ENCODE data around the gene NAALADL2.

NAALADL2 gene

DNA sequence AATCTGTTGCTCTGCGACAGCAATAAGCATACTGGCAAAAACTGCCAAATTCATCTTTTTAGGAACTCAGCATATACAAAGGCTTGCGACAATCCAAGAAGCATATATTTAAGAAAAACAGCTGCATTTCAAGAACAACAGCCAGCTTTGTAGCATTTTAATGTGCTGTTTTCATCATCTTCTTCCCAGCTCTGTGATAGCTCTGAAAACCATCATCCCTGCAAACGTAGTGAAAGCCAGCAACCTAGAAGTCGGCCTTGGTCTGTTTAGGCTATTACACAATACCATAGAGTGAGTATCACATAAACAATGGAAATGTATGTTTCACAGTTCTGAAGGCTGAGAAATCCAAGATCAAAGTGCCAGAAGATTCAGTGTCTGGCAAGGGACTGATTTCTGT lies 187.5 kb downstream of the NAALADL2 start:
- Mint-ChIP-seq H3K27ac (no peak overlapping the region), H3K9me3 (peaks cover 10% of the 10 kb centered on the region), H3K36me3 (ENCODE audit: low read depth) (peaks cover 4% of the 10 kb centered on the region), H3K27me3 (ENCODE audit: low read depth) (no peaks in the 10 kb centered on the region), H3K4me1 (no peaks in the 10 kb centered on the region), H3K4me3 (no peak overlapping the region)
- TF ChIP-seq, protein P1, sequence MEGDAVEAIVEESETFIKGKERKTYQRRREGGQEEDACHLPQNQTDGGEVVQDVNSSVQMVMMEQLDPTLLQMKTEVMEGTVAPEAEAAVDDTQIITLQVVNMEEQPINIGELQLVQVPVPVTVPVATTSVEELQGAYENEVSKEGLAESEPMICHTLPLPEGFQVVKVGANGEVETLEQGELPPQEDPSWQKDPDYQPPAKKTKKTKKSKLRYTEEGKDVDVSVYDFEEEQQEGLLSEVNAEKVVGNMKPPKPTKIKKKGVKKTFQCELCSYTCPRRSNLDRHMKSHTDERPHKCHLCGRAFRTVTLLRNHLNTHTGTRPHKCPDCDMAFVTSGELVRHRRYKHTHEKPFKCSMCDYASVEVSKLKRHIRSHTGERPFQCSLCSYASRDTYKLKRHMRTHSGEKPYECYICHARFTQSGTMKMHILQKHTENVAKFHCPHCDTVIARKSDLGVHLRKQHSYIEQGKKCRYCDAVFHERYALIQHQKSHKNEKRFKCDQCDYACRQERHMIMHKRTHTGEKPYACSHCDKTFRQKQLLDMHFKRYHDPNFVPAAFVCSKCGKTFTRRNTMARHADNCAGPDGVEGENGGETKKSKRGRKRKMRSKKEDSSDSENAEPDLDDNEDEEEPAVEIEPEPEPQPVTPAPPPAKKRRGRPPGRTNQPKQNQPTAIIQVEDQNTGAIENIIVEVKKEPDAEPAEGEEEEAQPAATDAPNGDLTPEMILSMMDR (IDR thresholded peaks at IDR 0.05; ENCODE audit: unreplicated experiment in 3 of 3), result no peak

DNA sequence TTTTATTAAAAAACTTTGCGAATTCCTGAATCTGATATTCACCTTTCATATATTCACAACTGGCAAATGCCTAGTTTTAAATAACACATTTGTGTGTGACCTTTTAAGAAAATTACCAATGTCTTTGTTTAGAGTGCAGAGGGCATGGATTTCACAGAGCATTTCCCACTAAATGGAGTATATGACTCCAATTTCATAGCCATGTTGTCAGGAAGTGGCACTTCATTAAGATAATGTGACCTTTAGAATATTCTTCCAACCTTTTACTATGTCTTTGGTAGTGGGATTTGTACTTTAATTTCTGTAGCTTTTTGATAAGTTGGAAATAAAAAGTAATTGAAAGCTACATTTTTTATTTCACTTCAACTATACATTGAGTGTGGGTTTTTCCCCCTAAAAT lies 188.7 kb downstream of the NAALADL2 start:
- no peak overlapping the region for H3K27ac Mint-ChIP-seq
- H3K36me3 Mint-ChIP-seq (ENCODE audit: low read depth), result peaks cover 4% of the 10 kb centered on the region
- H3K4me1 Mint-ChIP-seq, result no peaks in the 10 kb centered on the region
- TF ChIP-seq, protein P1 (IDR thresholded peaks at IDR 0.05; ENCODE audit: unreplicated experiment in 3 of 3), result no peak
- peaks cover 12% of the 10 kb centered on the region for H3K9me3 Mint-ChIP-seq
- no peaks in the 10 kb centered on the region for H3K27me3 Mint-ChIP-seq (ENCODE audit: low read depth)
- no peak overlapping the region for H3K4me3 Mint-ChIP-seq

DNA sequence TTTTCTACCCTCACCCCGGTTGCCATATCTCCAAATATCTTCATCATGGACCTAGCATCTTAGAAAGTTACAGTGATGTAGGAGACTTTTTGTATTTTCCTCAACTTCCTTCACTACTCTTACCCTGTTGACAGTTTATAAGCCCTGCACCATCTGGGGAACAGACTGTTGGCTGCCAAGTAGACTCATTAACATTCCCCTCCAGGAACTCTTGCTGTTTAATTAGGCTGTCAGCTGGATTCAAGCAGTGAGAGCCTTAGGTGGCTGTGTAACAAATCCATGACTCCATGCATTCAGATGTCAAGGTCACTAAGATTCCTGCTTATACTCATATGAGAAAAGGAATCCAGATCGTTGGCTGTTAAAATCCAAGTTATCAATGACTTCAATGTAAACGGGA lies 198.3 kb downstream of the NAALADL2 start:
- Mint-ChIP-seq H3K4me1 (peaks cover 8% of the 10 kb centered on the region), H3K36me3 (ENCODE audit: low read depth) (peaks cover 9% of the 10 kb centered on the region), H3K4me3 (no peak overlapping the region), H3K27ac (peak overlapping the region in 1 of 3 experiments; percentile 20), H3K27me3 (ENCODE audit: low read depth) (no peaks in the 10 kb centered on the region), H3K9me3 (peaks cover 20% of the 10 kb centered on the region)
- TF ChIP-seq, protein P1 (IDR thresholded peaks at IDR 0.05; ENCODE audit: unreplicated experiment in 3 of 3), result no peak

DNA sequence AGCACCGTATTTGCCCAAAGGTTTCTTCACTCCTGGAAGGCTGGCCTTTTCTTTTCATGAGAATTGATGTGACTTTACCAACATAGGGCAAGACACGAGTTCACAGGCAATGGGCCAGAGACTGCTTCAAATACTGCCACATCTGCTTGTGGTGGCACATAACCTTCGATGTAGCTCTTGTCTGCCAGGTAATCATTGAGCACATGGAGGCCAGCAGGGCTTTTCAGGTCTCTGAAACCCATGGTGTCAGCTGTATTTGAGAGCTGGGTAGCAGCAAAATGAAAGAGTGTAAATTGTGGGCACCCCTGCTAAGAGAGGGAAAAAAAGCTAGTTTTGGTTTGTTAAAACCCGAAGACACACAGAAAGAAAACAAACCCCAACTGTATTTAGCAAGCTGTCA lies 200.7 kb downstream of the NAALADL2 start:
- no peaks in the 10 kb centered on the region for H3K27me3 Mint-ChIP-seq (ENCODE audit: low read depth)
- peaks cover 15% of the 10 kb centered on the region for H3K9me3 Mint-ChIP-seq
- H3K27ac Mint-ChIP-seq, result no peak overlapping the region
- TF ChIP-seq, protein P1 (IDR thresholded peaks at IDR 0.05; ENCODE audit: unreplicated experiment in 3 of 3), result no peak
- no peak overlapping the region for H3K4me3 Mint-ChIP-seq
- H3K4me1 Mint-ChIP-seq, result peaks cover 8% of the 10 kb centered on the region
- peaks cover 9% of the 10 kb centered on the region for H3K36me3 Mint-ChIP-seq (ENCODE audit: low read depth)

DNA sequence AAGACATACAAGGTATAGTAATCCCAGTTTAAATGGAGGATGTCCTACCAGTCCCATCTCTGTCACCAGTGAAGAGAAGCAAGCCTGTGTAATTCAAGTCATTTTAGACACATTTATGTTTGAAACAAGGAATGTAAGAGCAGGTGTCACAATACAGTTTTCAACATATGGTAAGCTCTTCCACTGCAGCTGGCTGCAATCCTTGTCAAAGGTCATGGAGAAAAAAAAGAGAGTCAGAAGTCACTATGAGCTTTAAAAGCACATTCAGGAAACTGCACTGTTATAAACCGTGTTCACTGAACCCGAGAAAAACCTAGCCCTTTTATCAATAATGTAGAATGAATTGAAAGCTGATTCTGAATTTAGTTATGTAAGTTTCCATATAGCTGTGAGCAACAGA lies 206.4 kb downstream of the NAALADL2 start:
- no peaks in the 10 kb centered on the region for H3K36me3 Mint-ChIP-seq (ENCODE audit: low read depth)
- TF ChIP-seq, protein P1 (IDR thresholded peaks at IDR 0.05; ENCODE audit: unreplicated experiment in 3 of 3), result no peak
- peaks cover 13% of the 10 kb centered on the region for H3K9me3 Mint-ChIP-seq
- no peak overlapping the region for H3K4me3 Mint-ChIP-seq
- no peaks in the 10 kb centered on the region for H3K27me3 Mint-ChIP-seq (ENCODE audit: low read depth)
- peaks cover 18% of the 10 kb centered on the region for H3K4me1 Mint-ChIP-seq
- no peak overlapping the region for H3K27ac Mint-ChIP-seq

DNA sequence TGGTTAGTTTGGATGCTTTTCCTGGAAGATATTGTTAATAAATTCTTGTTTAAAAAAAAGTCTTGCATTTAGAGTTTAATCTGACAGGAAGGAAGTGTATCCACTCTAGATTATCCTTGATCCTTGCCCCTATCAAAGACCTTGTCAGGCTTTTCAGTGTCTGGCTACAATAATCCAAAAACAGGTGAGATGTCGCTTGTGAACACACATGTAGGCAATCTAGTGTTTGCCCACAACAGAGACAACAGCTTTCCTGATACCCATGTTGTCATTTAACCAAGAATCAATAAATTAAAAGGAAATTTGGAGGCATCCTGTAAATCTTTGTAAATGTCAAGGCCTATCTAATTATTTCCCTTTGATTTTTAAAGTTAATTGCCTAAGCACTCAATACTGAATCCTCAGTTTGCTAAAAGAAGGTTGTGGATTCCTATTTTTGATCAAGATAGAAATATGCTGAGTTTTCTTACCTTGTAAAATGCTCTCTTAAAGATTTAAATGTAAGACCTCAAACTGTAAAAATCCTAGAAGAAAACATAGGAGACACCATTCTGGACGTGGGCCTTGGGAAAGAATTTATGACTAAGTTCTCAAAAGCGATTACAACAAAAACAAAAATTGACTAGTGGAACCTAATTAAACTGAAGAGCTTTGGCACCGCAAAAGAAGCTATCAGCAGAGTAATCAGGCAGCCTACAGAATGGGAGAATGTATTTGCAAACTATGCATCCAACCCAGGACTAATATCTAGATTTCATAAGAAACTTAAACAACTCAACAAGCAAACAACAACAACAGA lies 207.7 kb downstream of the NAALADL2 start:
- TF ChIP-seq, protein P1 (IDR thresholded peaks at IDR 0.05; ENCODE audit: unreplicated experiment in 3 of 3), result no peak
- no peak overlapping the region for H3K4me3 Mint-ChIP-seq
- H3K4me1 Mint-ChIP-seq, result peaks cover 15% of the 10 kb centered on the region
- peaks cover 13% of the 10 kb centered on the region for H3K9me3 Mint-ChIP-seq
- H3K27ac Mint-ChIP-seq, result no peak overlapping the region
- no peaks in the 10 kb centered on the region for H3K27me3 Mint-ChIP-seq (ENCODE audit: low read depth)
- H3K36me3 Mint-ChIP-seq (ENCODE audit: low read depth), result no peaks in the 10 kb centered on the region
